Measurements from ENCODE around the gene AMPH. TPM values are rescaled to one million over a fixed set of nuclear protein-coding genes. Genes with fewer than 3 reads are reported as not detected.

AMPH gene
- total RNA-seq, 1 experiment from 2014 or later: not detected

DNA sequence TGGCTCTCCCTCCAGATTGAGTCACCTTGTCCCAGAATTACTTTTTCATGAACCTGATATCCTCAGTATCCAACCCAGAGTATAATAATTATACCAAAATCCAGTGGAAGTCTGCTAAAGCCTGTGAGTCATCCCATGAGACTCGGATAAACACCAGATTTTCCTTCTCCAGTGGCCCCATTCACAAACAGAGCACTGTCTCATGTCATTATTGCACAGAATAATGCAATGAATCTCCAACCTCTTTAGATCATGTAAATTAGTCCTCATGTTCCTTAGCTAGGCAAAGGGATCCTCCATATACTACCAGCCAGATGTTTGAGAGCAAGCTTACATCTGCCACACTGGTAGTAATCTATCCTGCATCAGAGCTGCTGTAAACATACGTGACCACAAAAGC lies 89.0 kb downstream of the AMPH start:
- Histone ChIP-seq H3F3A (ENCODE audit: insufficient read depth, low read depth) (no peaks in the 10 kb centered on the region), H3K79me2 (ENCODE audit: low read depth) (no peaks in the 10 kb centered on the region), H3K9me3 (ENCODE audit: insufficient read depth, low read depth) (no peaks in the 10 kb centered on the region), H3K4me2 (no peak overlapping the region), H4K20me1 (ENCODE audit: insufficient read depth) (no peaks in the 10 kb centered on the region), H3K27ac (no peak overlapping the region), H3K4me3 (no peak overlapping the region), H2AFZ (no peak overlapping the region), H3K36me3 (ENCODE audit: low read depth) (no peaks in the 10 kb centered on the region), H3K27me3 (ENCODE audit: insufficient read depth, low read depth) (peaks cover 7% of the 10 kb centered on the region; the same call in 1 of the 2 replicates), H3K9me2 (ENCODE audit: insufficient read depth) (no peaks in the 10 kb centered on the region), H3K4me1 (replicated peaks; ENCODE audit: insufficient read depth) (no peaks in the 10 kb centered on the region)
- no TSS peak for BruUV-seq (replicated peaks)
- intact Hi-C loops (cut with micrococcal nuclease; ENCODE audit: unreplicated experiment): no loop called here
- TF ChIP-seq, protein P1, sequence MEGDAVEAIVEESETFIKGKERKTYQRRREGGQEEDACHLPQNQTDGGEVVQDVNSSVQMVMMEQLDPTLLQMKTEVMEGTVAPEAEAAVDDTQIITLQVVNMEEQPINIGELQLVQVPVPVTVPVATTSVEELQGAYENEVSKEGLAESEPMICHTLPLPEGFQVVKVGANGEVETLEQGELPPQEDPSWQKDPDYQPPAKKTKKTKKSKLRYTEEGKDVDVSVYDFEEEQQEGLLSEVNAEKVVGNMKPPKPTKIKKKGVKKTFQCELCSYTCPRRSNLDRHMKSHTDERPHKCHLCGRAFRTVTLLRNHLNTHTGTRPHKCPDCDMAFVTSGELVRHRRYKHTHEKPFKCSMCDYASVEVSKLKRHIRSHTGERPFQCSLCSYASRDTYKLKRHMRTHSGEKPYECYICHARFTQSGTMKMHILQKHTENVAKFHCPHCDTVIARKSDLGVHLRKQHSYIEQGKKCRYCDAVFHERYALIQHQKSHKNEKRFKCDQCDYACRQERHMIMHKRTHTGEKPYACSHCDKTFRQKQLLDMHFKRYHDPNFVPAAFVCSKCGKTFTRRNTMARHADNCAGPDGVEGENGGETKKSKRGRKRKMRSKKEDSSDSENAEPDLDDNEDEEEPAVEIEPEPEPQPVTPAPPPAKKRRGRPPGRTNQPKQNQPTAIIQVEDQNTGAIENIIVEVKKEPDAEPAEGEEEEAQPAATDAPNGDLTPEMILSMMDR (conservative IDR thresholded peaks at IDR 0.05): no peak
- TF ChIP-seq EZH2 (IDR thresholded peaks at IDR 0.05; ENCODE audit: low read depth): no peak
- no peak for DNase-seq
- CTCF ChIA-PET: no interaction called here
- POLR2A ChIA-PET (ENCODE audit: unreplicated experiment): no interaction called here

DNA sequence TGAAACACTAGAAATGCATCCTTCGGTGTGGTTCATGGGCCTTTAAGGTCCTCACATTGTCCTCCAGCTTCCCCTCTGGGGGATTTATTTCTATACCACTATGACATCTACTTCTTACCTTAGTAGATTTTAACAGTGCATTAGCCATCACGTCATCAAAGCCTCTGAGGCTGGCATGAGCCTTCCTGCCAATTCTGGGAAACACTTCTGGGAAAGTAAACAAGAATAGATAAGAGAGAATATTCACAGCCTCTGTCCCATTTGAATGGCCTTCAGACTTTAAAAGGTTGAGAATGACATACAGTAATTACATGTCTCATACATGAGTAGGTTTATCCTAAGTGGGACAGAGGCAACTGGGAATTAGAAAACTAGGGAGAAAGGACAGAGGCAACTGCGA lies 89.7 kb downstream of the AMPH start:
- POLR2A ChIA-PET (ENCODE audit: unreplicated experiment): no interaction called here

DNA sequence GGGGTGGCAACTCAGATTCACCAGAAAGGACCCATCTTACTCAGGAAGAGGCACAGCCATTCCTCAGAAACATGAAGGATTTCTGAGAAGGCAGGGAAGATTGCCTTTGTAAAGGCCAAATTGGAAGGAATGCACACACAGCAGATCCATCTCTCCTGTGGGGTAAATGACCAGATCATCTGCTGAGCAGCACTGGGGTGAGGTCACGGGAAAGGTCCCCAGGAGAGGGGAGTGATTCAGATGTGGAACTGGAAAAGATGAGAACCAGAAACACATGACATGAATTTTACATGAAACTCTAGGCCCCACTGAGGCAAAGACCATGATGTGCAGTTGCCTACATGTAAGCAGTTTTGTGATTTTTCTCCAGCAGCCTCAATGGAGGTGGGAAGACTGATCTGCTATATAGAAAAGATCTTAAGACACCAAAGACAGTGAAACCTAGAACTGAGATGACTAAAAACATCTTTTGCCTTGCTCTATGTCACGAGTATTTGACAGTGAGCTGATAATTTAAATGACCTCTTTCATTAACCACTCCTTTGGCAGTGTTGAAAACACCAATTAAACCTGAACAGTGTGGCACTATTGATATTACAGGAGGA lies 91.6 kb downstream of the AMPH start:
- Histone ChIP-seq H3K9me2 (ENCODE audit: insufficient read depth) (no peaks in the 10 kb centered on the region), H3K4me1 (replicated peaks; ENCODE audit: insufficient read depth) (no peaks in the 10 kb centered on the region), H3F3A (ENCODE audit: insufficient read depth, low read depth) (no peaks in the 10 kb centered on the region), H3K4me3 (no peak overlapping the region), H3K27me3 (ENCODE audit: insufficient read depth, low read depth) (peaks cover 12% of the 10 kb centered on the region), H3K79me2 (ENCODE audit: low read depth) (no peaks in the 10 kb centered on the region), H3K9me3 (ENCODE audit: insufficient read depth, low read depth) (no peaks in the 10 kb centered on the region), H3K4me2 (no peak overlapping the region), H2AFZ (no peak overlapping the region), H4K20me1 (ENCODE audit: insufficient read depth) (no peaks in the 10 kb centered on the region), H3K27ac (no peak overlapping the region), H3K36me3 (ENCODE audit: low read depth) (no peaks in the 10 kb centered on the region)
- intact Hi-C loops (cut with micrococcal nuclease; ENCODE audit: unreplicated experiment): no loop called here
- TF ChIP-seq EZH2 (IDR thresholded peaks at IDR 0.05; ENCODE audit: low read depth): no peak
- TF ChIP-seq, protein P1 (conservative IDR thresholded peaks at IDR 0.05): no peak
- no TSS peak for BruUV-seq (replicated peaks)
- POLR2A ChIA-PET (ENCODE audit: unreplicated experiment): no interaction called here
- DNase-seq: no peak
- CTCF ChIA-PET: no interaction called here

More for the DNA sequence above, 89.7 kb downstream of the AMPH start:
- Histone ChIP-seq H3K27ac (no peak overlapping the region), H3K79me2 (ENCODE audit: low read depth) (no peaks in the 10 kb centered on the region), H2AFZ (no peak overlapping the region), H3K27me3 (ENCODE audit: insufficient read depth, low read depth) (peaks cover under 1% of the 10 kb centered on the region; the same call in 1 of the 2 replicates), H3K4me2 (no peak overlapping the region), H3K4me3 (no peak overlapping the region), H3K9me2 (ENCODE audit: insufficient read depth) (no peaks in the 10 kb centered on the region), H4K20me1 (ENCODE audit: insufficient read depth) (no peaks in the 10 kb centered on the region), H3K9me3 (ENCODE audit: insufficient read depth, low read depth) (no peaks in the 10 kb centered on the region), H3F3A (ENCODE audit: insufficient read depth, low read depth) (no peaks in the 10 kb centered on the region), H3K36me3 (ENCODE audit: low read depth) (no peaks in the 10 kb centered on the region), H3K4me1 (replicated peaks; ENCODE audit: insufficient read depth) (no peaks in the 10 kb centered on the region)
- TF ChIP-seq EZH2 (IDR thresholded peaks at IDR 0.05; ENCODE audit: low read depth): no peak
- TF ChIP-seq, protein P1 (conservative IDR thresholded peaks at IDR 0.05): no peak
- DNase-seq: no peak
- no TSS peak for BruUV-seq (replicated peaks)
- CTCF ChIA-PET: no interaction called here
- intact Hi-C loops (cut with micrococcal nuclease; ENCODE audit: unreplicated experiment): no loop called here
